Transverse colon (tissue), 4 donors: ENCODE measurements around the gene FUOM. TPM values are rescaled to one million over a fixed set of nuclear protein-coding genes. Genes with fewer than 3 reads are reported as not detected.

Experiments
- DNase-seq: peaks from one replicate; pipeline ENCODE4 v3.0.0-alpha.2; 2019
- H3K27ac ChIP-seq, 4 donors: fragments of 200-600 bp; sonication (generic); 2 replicates each; pipeline ENCODE4 v1.5.1; 2016 to 2018; ENCODE audit warnings: inconsistent platforms in 4 of 4
- H3K27me3 ChIP-seq: fragments of 200-600 bp; sonication (generic); 2 replicates; pipeline ENCODE4 v1.5.1; 2017; ENCODE audit warnings: inconsistent platforms
- H3K36me3 ChIP-seq, 4 donors: fragments of 200-600 bp; sonication (generic); 2 replicates each; pipeline ENCODE4 v1.5.1; 2017 to 2019; ENCODE audit warnings: inconsistent platforms in 4 of 4
- H3K4me1 ChIP-seq, 4 donors: fragments of 200-600 bp; sonication (generic); 2 replicates each; pipeline ENCODE4 v1.5.1; 2017 to 2020; ENCODE audit warnings: inconsistent platforms in 4 of 4
- H3K4me3 ChIP-seq, 4 donors: fragments of 200-600 bp; sonication (generic); 1 replicate in 1 of 4; 2 replicates in 3 of 4; pipeline versions ENCODE4 v1.5.1 to v1.6.1; 2017 to 2019; ENCODE audit warnings: inconsistent platforms in 4 of 4
- H3K9me3 ChIP-seq, 2 donors: fragments of 200-600 bp; sonication (generic); 2 replicates each; pipeline ENCODE4 v1.5.1; 2017 to 2019; ENCODE audit warnings: inconsistent platforms in 2 of 2
- CTCF ChIP-seq, 5 experiments: fragments of 200-600 bp in 3 of 5; fragments of 450-650 bp in 2 of 5; sonication (generic) in 3 of 5; IDR thresholded peaks; 1 replicate in 2 of 5; 2 replicates in 3 of 5; pipeline ENCODE4 v1.5.1; 2016 to 2017; ENCODE audit warnings: antibody characterized with exemption in 5 of 5, inconsistent platforms in 3 of 5, mild to moderate bottlenecking in 2 of 5, moderate library complexity in 1 of 5
- EP300 ChIP-seq: sonication (generic); formaldehyde crosslinking; IDR thresholded peaks from one replicate; pipeline ENCODE4 v1.6.1; 2017; ENCODE audit warnings: antibody characterized with exemption, low read depth
- POLR2A ChIP-seq: fragments of 450-650 bp; IDR thresholded peaks from one replicate; pipeline ENCODE4 v1.6.1; 2016; ENCODE audit warnings: antibody characterized with exemption, mild to moderate bottlenecking, moderate library complexity
- POLR2AphosphoS5 ChIP-seq, 3 donors: sonication (generic); formaldehyde crosslinking; IDR thresholded peaks; one replicate each; pipeline ENCODE4 v1.6.1; 2016; ENCODE audit warnings: antibody characterized with exemption in 3 of 3
- WGBS, 2 donors: methylation state at CpG; one replicate each; pipeline ENCODE4 v1.1.5; 2018; ENCODE audit warnings: low coverage in 1 of 2; 5-methylcytosine and 5-hydroxymethylcytosine counted together
- in situ Hi-C, 4 donors: fragments of 200-750 bp; cut with MboI; loops; one replicate each; pipeline versions ENCODE4 v1.15.0 to v1.15.1; 2017; ENCODE audit warnings: low sequenced_read_pairs in 3 of 4, low pct_ligation_motif_present in 1 of 4, low pct_unique_long_range_greater_than_20kb in 1 of 4
- intact Hi-C: fragments of 100-400 bp; cut with DNase I; formaldehyde crosslinking; loops from one replicate; pipeline ENCODE4 v1.15.1; 2023; ENCODE audit warnings: low total_unique reads
- total RNA-seq, 4 donors: library from RNA; depleted of rRNA; stranded (reverse); fragments of >200 nt; gene quantifications; one replicate each; pipeline ENCODE4 v1.1.0, GENCODE V29; 2016

The FUOM gene
- total RNA-seq, 4 donors from 2014 or later = 1.2 to 43.3 (median 28.8) TPM

DNA sequence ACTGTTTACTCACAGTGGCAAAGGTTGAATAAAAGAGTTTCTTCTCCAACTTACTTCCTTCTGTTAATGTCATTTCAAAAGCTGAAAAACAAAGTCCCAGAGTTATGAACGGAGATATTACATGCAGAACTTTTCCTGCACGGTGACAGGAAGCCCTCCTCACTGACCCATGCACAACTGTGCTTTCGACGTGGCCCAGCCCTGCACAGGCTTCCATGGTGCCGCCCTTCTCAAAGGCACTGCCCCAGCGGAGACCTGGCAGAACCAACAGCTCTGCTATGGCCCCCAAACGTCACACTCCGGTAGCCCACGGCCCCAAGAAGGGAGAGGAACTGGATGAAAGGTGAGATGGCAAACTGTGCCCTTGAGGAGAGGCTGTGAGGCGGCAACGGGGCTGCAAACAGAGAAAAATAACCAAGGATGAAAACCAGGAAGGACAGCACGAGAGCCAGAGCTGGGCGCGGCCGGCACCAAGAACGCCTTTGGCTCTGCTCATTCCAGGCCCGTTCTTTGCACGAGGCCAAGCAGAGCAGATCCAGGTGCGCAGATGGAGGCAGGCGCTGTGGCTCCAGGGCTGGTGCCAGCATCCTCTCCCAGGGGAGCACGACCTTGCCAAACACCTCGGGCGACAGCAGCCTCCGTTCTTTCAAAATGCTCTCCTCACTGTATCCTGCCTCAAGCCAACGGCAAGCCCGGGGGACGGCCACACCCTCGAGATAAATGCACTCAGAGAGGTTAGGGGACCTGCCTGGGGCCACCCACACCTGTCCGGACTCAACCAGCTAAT, 7.0 kb upstream of the FUOM start:
- no peak for TF ChIP-seq EP300
- TF ChIP-seq POLR2A = no peak
- TF ChIP-seq POLR2AphosphoS5 (IDR thresholded peaks at IDR 0.05) = no peak
- no peak for TF ChIP-seq CTCF (IDR thresholded peaks at IDR 0.05)
- WGBS, 2 donors = 23 to 73% methylated on average over 3 to 29 of the region's 29 CpGs
- intact Hi-C loops (no loop called here), in situ Hi-C loops (no loop called here)
- peaks cover 0 to 22% (median 7%) of the 10 kb centered on the region in 4 donors for H3K4me1 ChIP-seq
- H3K9me3 ChIP-seq = no peaks in the 10 kb centered on the region
- H3K36me3 ChIP-seq = peaks cover 0 to 46% (median 17%) of the 10 kb centered on the region in 4 donors
- peak overlapping the region; percentile 24 to 66 (median 63) for H3K27ac ChIP-seq
- H3K27me3 ChIP-seq = no peaks in the 10 kb centered on the region
- no peak overlapping the region for H3K4me3 ChIP-seq
- peak; percentile 51 for DNase-seq

- 93 to 100% methylated on average over 3 to 13 of the region's 13 CpGs for WGBS, 2 donors
- no peaks in the 10 kb centered on the region for H3K27me3 ChIP-seq
- intact Hi-C loops (no loop called here), in situ Hi-C loops (no loop called here)
- peaks cover 5 to 32% (median 10%) of the 10 kb centered on the region in 4 donors for H3K4me1 ChIP-seq
- no peak overlapping the region for H3K4me3 ChIP-seq
- no peak overlapping the region for H3K27ac ChIP-seq
- no peak for DNase-seq
- peaks cover 0 to 32% (median 9%) of the 10 kb centered on the region in 4 donors for H3K36me3 ChIP-seq
- TF ChIP-seq CTCF (IDR thresholded peaks at IDR 0.05) = no peak
- TF ChIP-seq POLR2A = no peak
- TF ChIP-seq POLR2AphosphoS5 (IDR thresholded peaks at IDR 0.05) = no peak
- no peak for TF ChIP-seq EP300
- no peaks in the 10 kb centered on the region for H3K9me3 ChIP-seq
Measured at GRCh38 chr10:133362846-133363245, 5.0 kb upstream of the FUOM start.

DNA sequence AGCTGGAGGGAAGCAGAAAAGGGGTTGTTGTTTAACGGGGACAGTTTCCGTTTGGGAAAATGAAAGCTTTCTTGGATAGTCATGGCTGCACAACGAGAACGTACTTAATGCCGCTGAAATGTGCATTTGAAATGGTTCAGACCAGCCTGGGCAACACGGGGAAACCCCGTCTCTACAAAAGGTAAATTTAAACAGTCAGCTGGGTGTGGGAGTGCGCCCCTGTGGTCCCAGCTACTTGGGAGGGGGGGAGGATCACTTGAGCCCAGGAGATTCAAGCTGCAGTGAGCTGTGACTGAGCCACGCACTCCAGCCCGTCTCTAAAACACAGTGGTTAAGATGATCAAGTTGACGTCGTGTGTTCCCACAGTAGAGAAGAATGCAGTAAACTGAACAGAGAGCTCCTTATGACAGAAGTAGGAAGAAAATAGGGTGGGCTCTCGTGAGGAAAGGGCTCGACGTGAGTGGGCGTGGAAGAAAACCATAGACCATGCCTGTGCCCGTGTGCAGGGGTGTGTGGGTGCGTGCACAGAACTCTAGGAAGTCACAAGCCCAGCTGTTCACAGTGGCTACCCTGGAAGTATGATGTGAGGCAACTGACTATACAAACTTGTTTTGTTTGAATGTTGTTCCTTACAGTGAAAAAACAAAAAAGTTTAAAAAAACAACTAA, 4.1 kb upstream of the FUOM start:
- Histone ChIP-seq H3K4me1 (peaks cover 5 to 41% (median 19%) of the 10 kb centered on the region in 4 donors), H3K27ac (no peak overlapping the region), H3K27me3 (no peaks in the 10 kb centered on the region), H3K36me3 (peaks cover 0 to 29% (median 8%) of the 10 kb centered on the region in 4 donors), H3K9me3 (no peaks in the 10 kb centered on the region), H3K4me3 (no peak overlapping the region)
- WGBS, 2 donors = 75 to 81% methylated on average over 17 to 18 of the region's 18 CpGs
- TF ChIP-seq POLR2AphosphoS5 (IDR thresholded peaks at IDR 0.05) (no peak), EP300 (no peak), POLR2A (no peak), CTCF (IDR thresholded peaks at IDR 0.05) (no peak)
- DNase-seq = no peak
- intact Hi-C loops (no loop called here), in situ Hi-C loops (no loop called here)

GRCh38 chr10:133361227-133361626, 3.4 kb upstream of the FUOM start:
- Histone ChIP-seq H3K27me3 (no peaks in the 10 kb centered on the region), H3K27ac (no peak overlapping the region), H3K4me1 (peaks cover 5 to 46% (median 25%) of the 10 kb centered on the region in 4 donors), H3K4me3 (no peak overlapping the region), H3K9me3 (no peaks in the 10 kb centered on the region), H3K36me3 (peaks cover 0 to 22% (median 6%) of the 10 kb centered on the region in 4 donors)
- intact Hi-C loops (no loop called here), in situ Hi-C loops (no loop called here)
- 95 to 100% methylated on average over 2 to 5 of the region's 5 CpGs for WGBS, 2 donors
- TF ChIP-seq CTCF (IDR thresholded peaks at IDR 0.05) = no peak
- TF ChIP-seq POLR2AphosphoS5 (IDR thresholded peaks at IDR 0.05) = no peak
- no peak for TF ChIP-seq EP300
- no peak for TF ChIP-seq POLR2A
- no peak for DNase-seq
